Epithelial cell of esophagus (primary cell): ENCODE data around the gene CDK3.

ENCODE experiments used
- DNase-seq: peaks from one replicate; pipeline ENCODE4 v3.0.0; 2010; ENCODE audit warnings: low read depth
- H3K4me3 ChIP-seq: 2 replicates; pipeline ENCODE4 v1.5.1; 2011; ENCODE audit warnings: mild to moderate bottlenecking, low read length, control low read depth
- TF ChIP-seq, protein P1 (sequence below): IDR thresholded peaks from 2 replicates; pipeline ENCODE4 v1.5.1; 2011; ENCODE audit warnings: low read depth, mild to moderate bottlenecking, low read length, control low read depth, inconsistent platforms; ENCODE audit not compliant: insufficient read depth; ENCODE audit errors: missing control alignments

The CDK3 gene

DNA sequence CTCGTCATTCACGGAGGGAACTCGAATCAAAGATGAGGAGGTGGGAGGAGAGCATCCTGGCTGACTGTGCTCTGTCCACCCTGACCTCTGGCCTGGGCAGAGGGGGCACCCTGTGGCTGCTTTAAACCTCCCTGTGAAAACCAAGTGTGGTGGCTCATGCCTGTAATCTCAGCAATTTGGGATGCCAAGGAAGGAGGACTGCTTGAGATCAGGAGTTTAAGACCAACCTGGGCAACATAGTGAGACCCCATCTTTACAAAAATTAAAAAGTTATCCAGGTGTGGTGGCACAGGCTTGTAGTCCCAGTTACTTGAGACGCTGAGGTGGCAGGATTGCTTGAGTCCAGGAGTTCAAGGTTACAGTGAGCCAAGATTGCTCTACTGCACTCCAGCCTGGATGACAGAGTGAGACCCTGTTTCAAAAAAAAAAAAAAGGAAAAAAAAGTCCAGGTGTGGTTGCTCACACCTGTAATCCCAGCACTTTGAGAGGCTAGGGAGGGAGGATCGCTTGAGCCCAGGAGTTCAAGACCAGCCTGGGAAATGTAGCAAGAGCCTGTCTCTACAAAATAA, 5.8 kb upstream of the CDK3 start:
- DNase-seq = no peak
- TF ChIP-seq, protein P1, sequence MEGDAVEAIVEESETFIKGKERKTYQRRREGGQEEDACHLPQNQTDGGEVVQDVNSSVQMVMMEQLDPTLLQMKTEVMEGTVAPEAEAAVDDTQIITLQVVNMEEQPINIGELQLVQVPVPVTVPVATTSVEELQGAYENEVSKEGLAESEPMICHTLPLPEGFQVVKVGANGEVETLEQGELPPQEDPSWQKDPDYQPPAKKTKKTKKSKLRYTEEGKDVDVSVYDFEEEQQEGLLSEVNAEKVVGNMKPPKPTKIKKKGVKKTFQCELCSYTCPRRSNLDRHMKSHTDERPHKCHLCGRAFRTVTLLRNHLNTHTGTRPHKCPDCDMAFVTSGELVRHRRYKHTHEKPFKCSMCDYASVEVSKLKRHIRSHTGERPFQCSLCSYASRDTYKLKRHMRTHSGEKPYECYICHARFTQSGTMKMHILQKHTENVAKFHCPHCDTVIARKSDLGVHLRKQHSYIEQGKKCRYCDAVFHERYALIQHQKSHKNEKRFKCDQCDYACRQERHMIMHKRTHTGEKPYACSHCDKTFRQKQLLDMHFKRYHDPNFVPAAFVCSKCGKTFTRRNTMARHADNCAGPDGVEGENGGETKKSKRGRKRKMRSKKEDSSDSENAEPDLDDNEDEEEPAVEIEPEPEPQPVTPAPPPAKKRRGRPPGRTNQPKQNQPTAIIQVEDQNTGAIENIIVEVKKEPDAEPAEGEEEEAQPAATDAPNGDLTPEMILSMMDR = no peak

DNA sequence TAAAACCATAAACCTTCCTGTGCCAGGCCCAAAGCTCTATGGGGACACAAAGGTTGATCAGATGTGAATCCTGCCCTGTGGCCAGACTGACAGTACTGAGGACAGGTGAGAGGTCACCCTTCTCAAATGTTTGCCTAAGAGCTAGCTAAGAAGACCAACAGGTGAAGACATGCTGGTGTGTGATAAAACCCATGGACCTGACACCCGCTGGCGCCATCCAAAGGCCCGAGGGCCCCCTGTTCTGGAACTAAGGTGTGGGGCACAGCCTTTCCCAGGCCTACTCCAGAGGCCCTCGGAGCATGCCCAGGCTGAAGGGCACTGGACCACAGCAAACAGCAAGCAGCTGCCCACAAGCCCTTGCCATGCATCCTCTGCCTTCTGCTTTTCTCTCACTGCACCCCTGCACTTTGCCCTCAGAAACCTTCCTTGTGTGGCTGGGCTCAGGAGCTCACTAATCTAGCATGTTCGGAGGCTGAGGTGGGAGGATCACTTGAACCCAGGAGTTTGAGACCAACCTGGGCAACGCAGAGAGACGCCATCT, 5.2 kb upstream of the CDK3 start:
- H3K4me3 ChIP-seq = no peak overlapping the region
- TF ChIP-seq, protein P1 = no peak
- DNase-seq = no peak

More for the DNA sequence above, 5.8 kb upstream of the CDK3 start:
- no peak overlapping the region for H3K4me3 ChIP-seq

DNA sequence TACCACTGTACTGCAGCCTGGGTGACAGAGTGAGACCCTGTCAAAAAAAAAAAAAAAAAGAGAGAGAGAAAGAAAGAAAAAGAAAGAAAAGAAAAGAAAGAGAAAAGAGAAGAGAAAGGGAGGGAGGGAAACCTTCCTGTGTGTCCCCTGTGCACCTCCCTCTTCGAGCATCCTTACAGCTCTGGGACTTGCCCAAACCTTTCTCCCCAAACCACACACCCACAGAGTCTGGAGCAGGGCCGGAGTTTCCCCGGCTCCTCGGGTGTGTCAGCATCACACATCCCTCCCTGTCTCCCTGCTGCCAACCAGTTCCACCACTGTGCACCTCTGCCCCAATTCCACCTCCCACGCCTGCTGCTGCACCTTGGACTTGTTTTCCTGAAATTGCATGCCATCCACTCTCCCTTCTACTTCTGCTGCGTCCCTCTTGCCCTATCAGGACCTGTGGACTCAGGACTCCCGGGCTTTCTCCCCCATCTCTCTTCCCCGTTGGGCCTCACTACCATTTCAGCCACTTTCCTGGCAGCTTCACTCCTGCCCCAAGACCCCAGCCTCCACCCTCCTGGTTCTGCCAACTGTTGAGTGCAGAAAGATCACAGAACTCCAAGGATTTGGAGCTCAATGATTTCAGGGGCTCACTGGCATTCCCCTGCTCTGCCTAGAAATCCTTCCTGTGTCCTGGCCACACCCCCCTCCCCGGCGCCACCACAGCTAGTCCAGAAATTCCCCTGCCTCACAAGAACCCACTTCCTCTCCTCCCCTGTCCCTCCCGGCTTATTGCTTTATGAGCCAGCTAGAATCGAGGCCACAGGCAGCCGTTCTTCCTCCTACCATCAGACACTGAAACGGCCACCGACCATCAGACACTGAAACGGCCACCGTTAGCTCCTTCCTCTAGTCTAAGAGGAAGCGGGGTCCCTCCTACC, 3.7 kb upstream of the CDK3 start:
- peak; percentile 96 for DNase-seq
- TF ChIP-seq, protein P1 = no peak
- H3K4me3 ChIP-seq = no peak overlapping the region

DNA sequence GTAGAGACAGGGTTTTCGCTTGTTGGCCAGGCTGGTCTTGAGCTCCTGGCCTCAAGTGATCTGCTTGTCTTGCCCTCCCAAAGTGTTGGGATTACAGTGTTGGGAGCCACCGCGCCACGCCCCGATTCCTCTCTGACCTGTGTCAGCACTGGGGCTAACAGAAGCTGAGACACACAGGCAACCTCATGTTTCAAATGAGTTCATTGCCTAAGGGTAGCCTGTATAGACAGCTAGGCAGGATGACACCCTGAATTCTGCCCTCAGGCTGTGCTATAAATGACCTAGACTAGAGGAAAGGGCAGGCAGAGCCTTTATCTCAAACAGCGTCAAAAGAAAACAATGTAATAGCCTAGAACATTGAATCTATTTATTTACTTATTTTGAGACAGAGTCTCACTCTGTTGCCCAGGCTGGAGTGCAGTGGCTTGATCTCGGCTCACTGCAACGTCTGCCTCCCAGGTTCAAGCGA, 2.3 kb upstream of the CDK3 start:
- TF ChIP-seq, protein P1 = no peak
- DNase-seq = peak; percentile 48
- H3K4me3 ChIP-seq = no peak overlapping the region

DNA sequence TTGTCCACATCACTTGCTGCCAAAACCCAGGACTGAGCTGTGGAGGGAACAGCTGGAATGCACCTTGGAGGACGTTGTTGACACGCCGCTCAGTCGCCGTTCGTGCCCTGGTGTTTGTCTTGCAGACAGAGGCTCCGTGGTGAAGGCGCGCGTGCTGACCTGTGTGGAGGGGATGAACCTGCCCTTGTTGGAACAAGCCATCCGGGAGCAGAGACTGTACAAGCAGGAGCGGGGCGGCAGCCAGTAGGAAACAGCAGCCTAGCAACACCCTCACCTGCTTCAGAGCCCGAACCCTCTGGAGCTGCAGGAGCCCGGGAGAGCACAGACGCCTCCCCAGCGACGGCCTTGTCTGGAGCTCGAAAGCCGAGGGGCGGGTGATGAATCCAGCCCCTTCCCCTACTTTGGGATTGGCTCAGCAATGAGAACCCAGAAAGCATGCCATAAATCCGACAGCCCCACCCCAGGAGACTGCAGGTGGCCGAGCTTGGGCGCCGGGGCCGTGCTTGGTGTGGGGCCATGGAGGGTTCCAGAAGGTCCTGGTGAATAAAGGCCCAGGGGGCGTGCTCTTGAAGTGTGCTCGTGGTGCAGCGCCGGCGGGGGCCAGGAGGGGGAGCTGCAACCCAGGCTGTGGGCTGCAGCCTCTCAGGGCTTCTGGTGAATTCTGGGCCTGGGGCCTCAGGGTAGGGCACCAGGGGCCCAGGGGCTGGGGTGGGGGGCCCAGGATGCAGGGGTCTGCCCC, 470 bp upstream of the CDK3 start:
- DNase-seq = peak; percentile 67
- TF ChIP-seq, protein P1 = peak; percentile 77
- H3K4me3 ChIP-seq = no peak overlapping the region

DNA sequence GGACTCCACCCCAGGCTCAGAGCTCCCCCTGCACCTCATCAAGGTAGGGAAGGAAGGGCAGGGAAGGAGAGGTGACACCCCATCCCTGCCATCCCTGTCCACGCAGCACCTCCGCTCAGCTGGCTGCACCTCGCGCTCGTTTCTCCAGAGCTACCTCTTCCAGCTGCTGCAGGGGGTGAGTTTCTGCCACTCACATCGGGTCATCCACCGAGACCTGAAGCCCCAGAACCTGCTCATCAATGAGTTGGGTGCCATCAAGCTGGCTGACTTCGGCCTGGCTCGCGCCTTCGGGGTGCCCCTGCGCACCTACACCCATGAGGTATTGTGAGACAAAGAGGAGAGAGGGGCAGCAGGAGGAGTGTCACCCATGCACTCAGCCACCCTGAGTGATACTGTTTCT, 1.4 kb downstream of the CDK3 start:
- TF ChIP-seq, protein P1 = no peak
- no peak overlapping the region for H3K4me3 ChIP-seq
- DNase-seq = no peak
